ENCODE data around the gene PYGM. TPM values are rescaled to one million over a fixed set of nuclear protein-coding genes. Genes with fewer than 3 reads are reported as not detected.

PYGM gene
- 1 to 10 TPM; 1.1 to 2.7 (median 1.2) TPM for total RNA-seq

- TF ChIP-seq POLR2AphosphoS5 (IDR thresholded peaks at IDR 0.05) (no peak), POLR2A (IDR thresholded peaks at IDR 0.05) (no peak), EP300 (IDR thresholded peaks at IDR 0.05) (no peak), CTCF (IDR thresholded peaks at IDR 0.05) (no peak)
- DNase-seq (ENCODE audit: low spot score in 2 of 2) = peak in 1 of 2 donors; percentile 51
- H3K4me1 ChIP-seq = peaks cover 40% of the 10 kb centered on the region
Measured at GRCh38 chr11:64759722-64760719, at the start of gene PYGM. Gene PYGM (minus strand): TSS chr11:64759974. CDS start chr11:64759898, 76 bp downstream.

GRCh38 chr11:64805481-64805880, 45.7 kb upstream of the PYGM start:
- Histone ChIP-seq H3K4me1 (peaks cover 37% of the 10 kb centered on the region), H3K4me3 (no peak overlapping the region), H3K36me3 (peaks cover 23% of the 10 kb centered on the region), H3K27ac (no peak overlapping the region), H3K27me3 (no peaks in the 10 kb centered on the region), H3K9me3 (no peaks in the 10 kb centered on the region)
- 95% methylated on average over 9 of the region's 9 CpGs for WGBS
- TF ChIP-seq EP300 (IDR thresholded peaks at IDR 0.05) (no peak), POLR2AphosphoS5 (IDR thresholded peaks at IDR 0.05) (no peak), CTCF (IDR thresholded peaks at IDR 0.05) (no peak), POLR2A (IDR thresholded peaks at IDR 0.05) (no peak)
- DNase-seq (ENCODE audit: low spot score in 2 of 2) = no peak

More at GRCh38 chr11:64759722-64760719, at the start of gene PYGM:
- Histone ChIP-seq H3K36me3 (peaks cover 25% of the 10 kb centered on the region), H3K4me3 (peak within 1 kb of the TSS; percentile 13), H3K27me3 (no peaks in the 10 kb centered on the region), H3K9me3 (no peaks in the 10 kb centered on the region), H3K27ac (no peak within 1 kb of the TSS)
- 64% methylated on average over 8 of the region's 24 CpGs for WGBS

- peaks cover 23% of the 10 kb centered on the region for H3K36me3 ChIP-seq
- no peak for TF ChIP-seq POLR2A (IDR thresholded peaks at IDR 0.05)
- no peak for TF ChIP-seq EP300 (IDR thresholded peaks at IDR 0.05)
- no peak for TF ChIP-seq CTCF (IDR thresholded peaks at IDR 0.05)
- TF ChIP-seq POLR2AphosphoS5 (IDR thresholded peaks at IDR 0.05) = no peak
Measured at GRCh38 chr11:64804346-64805210, 44.8 kb upstream of the PYGM start.

GRCh38 chr11:64803846-64804345, 44.1 kb upstream of the PYGM start:
- peaks cover 27% of the 10 kb centered on the region for H3K4me1 ChIP-seq
- H3K27me3 ChIP-seq = no peaks in the 10 kb centered on the region
- peaks cover 23% of the 10 kb centered on the region for H3K36me3 ChIP-seq
- H3K27ac ChIP-seq = peak overlapping the region; percentile 79
- no peaks in the 10 kb centered on the region for H3K9me3 ChIP-seq
- TF ChIP-seq POLR2A (IDR thresholded peaks at IDR 0.05) (no peak), POLR2AphosphoS5 (IDR thresholded peaks at IDR 0.05) (no peak), EP300 (IDR thresholded peaks at IDR 0.05) (no peak), CTCF (IDR thresholded peaks at IDR 0.05) (no peak)
- DNase-seq (ENCODE audit: low spot score in 2 of 2) = no peak
- WGBS = 35% methylated on average over 14 of the region's 15 CpGs
- peak overlapping the region; percentile 66 for H3K4me3 ChIP-seq

More at GRCh38 chr11:64804346-64805210, 44.8 kb upstream of the PYGM start:
- H3K27me3 ChIP-seq = no peaks in the 10 kb centered on the region
- peak in 1 of 2 donors; percentile 72 for DNase-seq (ENCODE audit: low spot score in 2 of 2)
- H3K4me1 ChIP-seq = peaks cover 34% of the 10 kb centered on the region
- H3K27ac ChIP-seq = no peak overlapping the region
- H3K9me3 ChIP-seq = no peaks in the 10 kb centered on the region
- H3K4me3 ChIP-seq = peak overlapping the region; percentile 66
- 91% methylated on average over 15 of the region's 41 CpGs for WGBS
